MM.1S (cell line): ENCODE data around the gene POP7.
"Not testable (repeated sequence)": the region's sequence is repeated elsewhere in the genome, so short reads cannot be mapped to it uniquely, and the experiment has no call there.

Experiments
- EZH2 ChIP-seq: fragments of 300-600 bp; sonication (generic); optimal IDR thresholded peaks from 2 replicates; pipeline ENCODE3; 2017; ENCODE audit warnings: low read depth, mild to moderate bottlenecking, antibody characterized with exemption, low read length, mixed read lengths
- EZH2phosphoT487 ChIP-seq: fragments of 300-600 bp; sonication (generic); IDR thresholded peaks from 2 replicates; pipeline ENCODE4 v1.6.1; 2018; ENCODE audit warnings: antibody characterized with exemption, low read length
- TF ChIP-seq, protein P1 (sequence below): fragments of 300-600 bp; sonication (generic); IDR thresholded peaks from 2 replicates; pipeline ENCODE4 v1.5.1; 2016; ENCODE audit warnings: antibody characterized with exemption, low read length, mixed read lengths

- TF ChIP-seq EZH2, EZH2phosphoT487: not testable (repeated sequence)
- TF ChIP-seq, protein P1, sequence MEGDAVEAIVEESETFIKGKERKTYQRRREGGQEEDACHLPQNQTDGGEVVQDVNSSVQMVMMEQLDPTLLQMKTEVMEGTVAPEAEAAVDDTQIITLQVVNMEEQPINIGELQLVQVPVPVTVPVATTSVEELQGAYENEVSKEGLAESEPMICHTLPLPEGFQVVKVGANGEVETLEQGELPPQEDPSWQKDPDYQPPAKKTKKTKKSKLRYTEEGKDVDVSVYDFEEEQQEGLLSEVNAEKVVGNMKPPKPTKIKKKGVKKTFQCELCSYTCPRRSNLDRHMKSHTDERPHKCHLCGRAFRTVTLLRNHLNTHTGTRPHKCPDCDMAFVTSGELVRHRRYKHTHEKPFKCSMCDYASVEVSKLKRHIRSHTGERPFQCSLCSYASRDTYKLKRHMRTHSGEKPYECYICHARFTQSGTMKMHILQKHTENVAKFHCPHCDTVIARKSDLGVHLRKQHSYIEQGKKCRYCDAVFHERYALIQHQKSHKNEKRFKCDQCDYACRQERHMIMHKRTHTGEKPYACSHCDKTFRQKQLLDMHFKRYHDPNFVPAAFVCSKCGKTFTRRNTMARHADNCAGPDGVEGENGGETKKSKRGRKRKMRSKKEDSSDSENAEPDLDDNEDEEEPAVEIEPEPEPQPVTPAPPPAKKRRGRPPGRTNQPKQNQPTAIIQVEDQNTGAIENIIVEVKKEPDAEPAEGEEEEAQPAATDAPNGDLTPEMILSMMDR: not testable (repeated sequence)
Measured at GRCh38 chr7:100662194-100662776, 43.6 kb upstream of the POP7 start.
